K562 (cell line): Measurements from ENCODE around the gene MDM4. TPM values are rescaled to one million over a fixed set of nuclear protein-coding genes. Genes with fewer than 3 reads are reported as not detected.

ENCODE experiments used
- CAMTA2 ChIP-seq: fragments of 250-450 bp; sonication (Bioruptor Pico); conservative IDR thresholded peaks from 2 replicates; pipeline ENCODE4 v1.5.1; 2022
- CHD1 ChIP-seq: fragments of 200-600 bp; sonication (generic); IDR thresholded peaks from one replicate; pipeline ENCODE4 v1.6.1; 2012; ENCODE audit warnings: mild to moderate bottlenecking, moderate library complexity, low read length, inconsistent platforms
- ETV1 ChIP-seq: fragments of 450-650 bp; conservative IDR thresholded peaks from 2 replicates; pipeline ENCODE4 v1.6.1; 2016; ENCODE audit warnings: missing genetic modification characterization, control low read depth, low read depth, missing compliant biosample characterization
- HDAC2 ChIP-seq: fragments of 450-650 bp; IDR thresholded peaks from 2 replicates; pipeline ENCODE4 v1.6.1; 2016; ENCODE audit warnings: mild to moderate bottlenecking
- HNRNPL ChIP-seq: fragments of 200-400 bp; formaldehyde crosslinking; IDR thresholded peaks from 2 replicates; pipeline ENCODE4 v1.6.1; 2017; ENCODE audit warnings: low read depth, mild to moderate bottlenecking, low read length
- KDM5B ChIP-seq: fragments of 200-600 bp; sonication (generic); IDR thresholded peaks from 2 replicates; pipeline ENCODE4 v1.6.1; 2012; ENCODE audit warnings: low read depth, mild to moderate bottlenecking, moderate library complexity, low read length, control low read depth, inconsistent platforms; ENCODE audit not compliant: insufficient replicate concordance
- SMARCA4 ChIP-seq: fragments of 450-650 bp; IDR thresholded peaks from 2 replicates; pipeline ENCODE4 v1.6.1; 2016
- ZBTB8A ChIP-seq: fragments of 450-650 bp; IDR thresholded peaks from 2 replicates; pipeline ENCODE4 v1.6.1; 2018; ENCODE audit warnings: mild to moderate bottlenecking, moderate library complexity; ENCODE audit not compliant: partially characterized antibody
- ZFPM2 ChIP-seq: fragments of 250-450 bp; sonication (Bioruptor Pico); IDR thresholded peaks from 2 replicates; pipeline ENCODE4 v1.5.1; 2022; ENCODE audit warnings: mild to moderate bottlenecking
- ZNF121 ChIP-seq: sonication (generic); formaldehyde crosslinking; conservative IDR thresholded peaks from 2 replicates; pipeline ENCODE4 v1.8.0; 2022; ENCODE audit warnings: missing genetic modification reagents
- polyA plus RNA-seq, 8 experiments: library from polyadenylated mRNA; depleted of rRNA in 4 of 8; stranded (reverse) in 5 of 8; unstranded in 3 of 8; fragments of >200 nt; fragmentation: Nextera tagmentation in 2 of 8; fragmentation: Illumina TruSeq in 1 of 8; extraction: Ambion mirVana in 2 of 8; extraction: Trizol in 1 of 8; gene quantifications; 2 replicates each; pipeline versions ENCODE4 v1.2.1 to v1.2.3, GENCODE V29; 2011 to 2014; ENCODE audit warnings: inconsistent platforms in 1 of 8, missing spikeins in 1 of 8
- total RNA-seq, 7 experiments: library from RNA; depleted of rRNA in 6 of 7; stranded (reverse); fragments of >200 nt in 6 of 7; fragmentation: Illumina TruSeq in 2 of 7; extraction: Trizol in 2 of 7; gene quantifications; 2 replicates each; pipeline versions ENCODE4 v1.2.1 to v1.2.3, GENCODE V29; 2011 to 2021; ENCODE audit warnings: low replicate concordance in 1 of 7
- TF ChIP-seq, protein P1 (sequence below), 2 experiments: IDR thresholded peaks in 1 of 2; conservative IDR thresholded peaks in 1 of 2; 2 replicates each; pipeline ENCODE4 v1.6.1; 2016; ENCODE audit warnings: low read depth in 2 of 2, mild to moderate bottlenecking in 1 of 2, missing compliant biosample characterization in 1 of 2, missing genetic modification characterization in 1 of 2, moderate library complexity in 1 of 2
- TF ChIP-seq, protein P2 (sequence below): sonication (generic); formaldehyde crosslinking; IDR thresholded peaks from 2 replicates; pipeline ENCODE4 v1.8.1; 2022; ENCODE audit warnings: missing genetic modification reagents
- TF ChIP-seq, protein P3 (sequence below): fragments of 250-450 bp; sonication (Bioruptor Pico); IDR thresholded peaks from 2 replicates; pipeline ENCODE4 v1.8.0; 2022; ENCODE audit warnings: moderate library complexity, mild to moderate bottlenecking, inconsistent platforms

The MDM4 gene
- total and polyA plus RNA-seq, 9 of the 15 experiments (the other 6 are each of a cell fraction or from before 2014, with no cell fraction given): 3.3 to 61.7 (median 21.2) TPM

DNA sequence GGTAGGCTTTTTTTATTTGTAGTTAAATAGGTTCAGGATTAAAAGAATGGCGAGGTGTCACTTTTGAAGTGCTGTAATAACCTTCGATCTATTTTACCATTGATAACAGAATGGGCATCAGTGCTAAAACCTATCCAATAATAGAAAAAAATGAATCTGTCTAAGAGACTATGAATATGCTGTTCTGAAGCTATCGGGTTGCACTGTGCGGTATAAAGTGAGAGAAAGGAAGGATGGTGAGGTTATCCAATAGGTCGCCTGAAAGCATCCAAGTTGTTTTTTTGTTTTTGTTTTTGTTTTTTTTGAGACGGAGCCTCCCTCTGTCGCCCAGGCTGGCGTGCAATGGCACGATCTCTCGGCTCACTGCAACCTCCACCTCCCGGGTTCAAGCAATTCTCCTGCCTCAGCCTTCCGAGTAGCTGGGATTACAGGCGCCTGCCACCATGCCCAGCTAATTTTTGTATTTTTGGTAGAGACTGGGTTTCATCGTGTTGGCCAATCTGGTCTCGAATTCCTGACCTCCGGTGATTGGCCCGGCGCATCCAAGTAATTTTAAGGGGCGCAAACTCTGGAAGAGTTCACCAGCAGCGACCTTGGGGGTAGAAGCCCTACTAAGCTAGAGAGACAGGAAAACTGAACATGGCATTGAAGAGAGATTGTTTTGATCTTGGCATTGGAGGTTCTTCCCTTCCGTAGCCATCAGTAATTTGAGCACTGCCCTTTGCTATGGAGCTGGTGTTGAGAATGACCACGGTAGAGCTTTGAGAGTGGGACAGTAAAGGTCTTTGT lies 8.7 kb upstream of the MDM4 start (continued):
- TF ChIP-seq, protein P1, sequence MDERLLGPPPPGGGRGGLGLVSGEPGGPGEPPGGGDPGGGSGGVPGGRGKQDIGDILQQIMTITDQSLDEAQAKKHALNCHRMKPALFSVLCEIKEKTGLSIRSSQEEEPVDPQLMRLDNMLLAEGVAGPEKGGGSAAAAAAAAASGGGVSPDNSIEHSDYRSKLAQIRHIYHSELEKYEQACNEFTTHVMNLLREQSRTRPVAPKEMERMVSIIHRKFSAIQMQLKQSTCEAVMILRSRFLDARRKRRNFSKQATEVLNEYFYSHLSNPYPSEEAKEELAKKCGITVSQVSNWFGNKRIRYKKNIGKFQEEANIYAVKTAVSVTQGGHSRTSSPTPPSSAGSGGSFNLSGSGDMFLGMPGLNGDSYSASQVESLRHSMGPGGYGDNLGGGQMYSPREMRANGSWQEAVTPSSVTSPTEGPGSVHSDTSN (CRISPR knock-in tag; IDR thresholded peaks at IDR 0.05; ENCODE audit: low read depth): no peak
- TF ChIP-seq, protein P1 (tag; conservative IDR thresholded peaks at IDR 0.05; ENCODE audit: low read depth): no peak
- no peak for TF ChIP-seq ETV1
- TF ChIP-seq, protein P2, sequence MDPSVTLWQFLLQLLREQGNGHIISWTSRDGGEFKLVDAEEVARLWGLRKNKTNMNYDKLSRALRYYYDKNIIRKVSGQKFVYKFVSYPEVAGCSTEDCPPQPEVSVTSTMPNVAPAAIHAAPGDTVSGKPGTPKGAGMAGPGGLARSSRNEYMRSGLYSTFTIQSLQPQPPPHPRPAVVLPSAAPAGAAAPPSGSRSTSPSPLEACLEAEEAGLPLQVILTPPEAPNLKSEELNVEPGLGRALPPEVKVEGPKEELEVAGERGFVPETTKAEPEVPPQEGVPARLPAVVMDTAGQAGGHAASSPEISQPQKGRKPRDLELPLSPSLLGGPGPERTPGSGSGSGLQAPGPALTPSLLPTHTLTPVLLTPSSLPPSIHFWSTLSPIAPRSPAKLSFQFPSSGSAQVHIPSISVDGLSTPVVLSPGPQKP (CRISPR knock-in tag): no peak
- no peak for TF ChIP-seq CAMTA2 (CRISPR knock-in tag)
- no peak for TF ChIP-seq ZNF121 (CRISPR knock-in tag)
- no peak for TF ChIP-seq ZFPM2 (CRISPR knock-in tag)
- no peak for TF ChIP-seq ZBTB8A
- no peak for TF ChIP-seq CHD1
- TF ChIP-seq, protein P3, sequence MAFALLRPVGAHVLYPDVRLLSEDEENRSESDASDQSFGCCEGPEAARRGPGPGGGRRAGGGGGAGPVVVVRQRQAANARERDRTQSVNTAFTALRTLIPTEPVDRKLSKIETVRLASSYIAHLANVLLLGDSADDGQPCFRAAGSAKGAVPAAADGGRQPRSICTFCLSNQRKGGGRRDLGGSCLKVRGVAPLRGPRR (CRISPR knock-in tag): 0 out of 2 replicates have a peak, but pooled peaks have one; percentile 30
- peak; percentile 7; the same call in 1 of the 2 replicates for TF ChIP-seq SMARCA4
- TF ChIP-seq HNRNPL: no peak
- TF ChIP-seq HDAC2: peak; percentile 1; the same call in 1 of the 2 replicates
- TF ChIP-seq KDM5B: peak; percentile 17
